ENCODE data around the gene DNAAF8.

DNAAF8 gene

GRCh38 chr16:4787627-4788482, 53.5 kb downstream of the DNAAF8 start, which contains the start of gene SEPTIN12:
SEPTIN12 (minus strand) TSS chr16:4788345; CDS start chr16:4787645, 700 bp downstream.
- TF ChIP-seq TAF1 (IDR thresholded peaks at IDR 0.05; ENCODE audit: borderline replicate concordance, insufficient read depth, low read length), result no peak
- no peak for TF ChIP-seq SIN3A (IDR thresholded peaks at IDR 0.05; ENCODE audit: borderline replicate concordance, insufficient read depth, low read length)
- no peak for TF ChIP-seq POLR2AphosphoS5 (IDR thresholded peaks at IDR 0.05; ENCODE audit: low read depth, low read length)
- TF ChIP-seq FOXP2 (optimal IDR thresholded peaks at IDR 0.05; ENCODE audit: borderline replicate concordance, extremely low read depth, extremely low read length, insufficient read depth), result no peak
- TF ChIP-seq, protein P1, sequence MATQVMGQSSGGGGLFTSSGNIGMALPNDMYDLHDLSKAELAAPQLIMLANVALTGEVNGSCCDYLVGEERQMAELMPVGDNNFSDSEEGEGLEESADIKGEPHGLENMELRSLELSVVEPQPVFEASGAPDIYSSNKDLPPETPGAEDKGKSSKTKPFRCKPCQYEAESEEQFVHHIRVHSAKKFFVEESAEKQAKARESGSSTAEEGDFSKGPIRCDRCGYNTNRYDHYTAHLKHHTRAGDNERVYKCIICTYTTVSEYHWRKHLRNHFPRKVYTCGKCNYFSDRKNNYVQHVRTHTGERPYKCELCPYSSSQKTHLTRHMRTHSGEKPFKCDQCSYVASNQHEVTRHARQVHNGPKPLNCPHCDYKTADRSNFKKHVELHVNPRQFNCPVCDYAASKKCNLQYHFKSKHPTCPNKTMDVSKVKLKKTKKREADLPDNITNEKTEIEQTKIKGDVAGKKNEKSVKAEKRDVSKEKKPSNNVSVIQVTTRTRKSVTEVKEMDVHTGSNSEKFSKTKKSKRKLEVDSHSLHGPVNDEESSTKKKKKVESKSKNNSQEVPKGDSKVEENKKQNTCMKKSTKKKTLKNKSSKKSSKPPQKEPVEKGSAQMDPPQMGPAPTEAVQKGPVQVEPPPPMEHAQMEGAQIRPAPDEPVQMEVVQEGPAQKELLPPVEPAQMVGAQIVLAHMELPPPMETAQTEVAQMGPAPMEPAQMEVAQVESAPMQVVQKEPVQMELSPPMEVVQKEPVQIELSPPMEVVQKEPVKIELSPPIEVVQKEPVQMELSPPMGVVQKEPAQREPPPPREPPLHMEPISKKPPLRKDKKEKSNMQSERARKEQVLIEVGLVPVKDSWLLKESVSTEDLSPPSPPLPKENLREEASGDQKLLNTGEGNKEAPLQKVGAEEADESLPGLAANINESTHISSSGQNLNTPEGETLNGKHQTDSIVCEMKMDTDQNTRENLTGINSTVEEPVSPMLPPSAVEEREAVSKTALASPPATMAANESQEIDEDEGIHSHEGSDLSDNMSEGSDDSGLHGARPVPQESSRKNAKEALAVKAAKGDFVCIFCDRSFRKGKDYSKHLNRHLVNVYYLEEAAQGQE (IDR thresholded peaks at IDR 0.05; ENCODE audit: insufficient read depth in 1 of 2, low read depth in 2 of 2, low read length in 2 of 2), result no peak

- TF ChIP-seq TAF1 (IDR thresholded peaks at IDR 0.05; ENCODE audit: borderline replicate concordance, insufficient read depth, low read length) (no peak), FOXP2 (optimal IDR thresholded peaks at IDR 0.05; ENCODE audit: borderline replicate concordance, extremely low read depth, extremely low read length, insufficient read depth) (no peak), POLR2AphosphoS5 (IDR thresholded peaks at IDR 0.05; ENCODE audit: low read depth, low read length) (no peak), SIN3A (IDR thresholded peaks at IDR 0.05; ENCODE audit: borderline replicate concordance, insufficient read depth, low read length) (no peak)
- TF ChIP-seq, protein P1 (IDR thresholded peaks at IDR 0.05; ENCODE audit: insufficient read depth in 1 of 2, low read depth in 2 of 2, low read length in 2 of 2), result no peak
These were observed 54.2 kb downstream of the DNAAF8 start for GRCh38 chr16:4788489-4788889.

DNA sequence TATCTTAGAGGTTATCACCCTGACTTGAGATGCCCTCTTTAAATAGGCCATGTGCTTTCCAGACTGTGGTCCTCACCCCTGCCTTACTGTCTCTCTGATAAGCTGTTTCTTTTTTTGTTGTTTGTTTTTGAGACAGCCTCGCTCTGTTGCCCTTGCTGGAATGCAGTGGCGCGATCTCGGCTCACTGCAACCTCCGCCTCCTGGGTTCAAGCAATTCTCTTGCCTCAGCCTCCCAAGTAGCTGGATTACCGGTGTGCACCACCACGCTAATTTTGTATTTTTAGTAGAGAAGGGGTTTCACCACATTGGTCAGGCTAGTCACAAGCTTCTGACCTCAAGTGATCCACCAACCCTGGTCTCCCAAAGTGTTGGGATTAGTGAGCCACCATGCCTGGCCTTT, 54.6 kb downstream of the DNAAF8 start:
- TF ChIP-seq SIN3A (IDR thresholded peaks at IDR 0.05; ENCODE audit: borderline replicate concordance, insufficient read depth, low read length) (no peak), FOXP2 (optimal IDR thresholded peaks at IDR 0.05; ENCODE audit: borderline replicate concordance, extremely low read depth, extremely low read length, insufficient read depth) (no peak), POLR2AphosphoS5 (IDR thresholded peaks at IDR 0.05; ENCODE audit: low read depth, low read length) (no peak), TAF1 (IDR thresholded peaks at IDR 0.05; ENCODE audit: borderline replicate concordance, insufficient read depth, low read length) (no peak)
- TF ChIP-seq, protein P1 (IDR thresholded peaks at IDR 0.05; ENCODE audit: insufficient read depth in 1 of 2, low read depth in 2 of 2, low read length in 2 of 2), result no peak

DNA sequence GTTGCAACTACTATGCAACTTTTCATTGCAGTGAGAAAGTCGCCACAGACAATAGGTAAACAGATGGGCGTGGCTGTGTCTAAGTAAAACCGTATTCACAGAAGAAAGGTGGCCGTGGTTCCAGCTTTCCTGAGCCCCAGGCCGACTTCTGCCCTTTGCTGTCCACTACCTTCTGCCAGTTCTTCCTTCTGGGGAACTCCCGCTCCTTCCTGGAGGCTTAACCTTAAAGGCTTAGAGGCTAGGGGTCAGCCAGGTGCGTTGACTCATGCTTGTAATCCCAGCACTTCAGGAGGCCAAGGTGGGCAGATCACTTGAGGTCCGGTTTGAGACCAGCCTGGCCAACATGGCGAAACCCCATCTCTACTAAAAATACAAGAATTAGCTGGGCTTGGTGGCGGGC, 55.9 kb downstream of the DNAAF8 start:
- TF ChIP-seq TAF1 (IDR thresholded peaks at IDR 0.05; ENCODE audit: borderline replicate concordance, insufficient read depth, low read length), result no peak
- no peak for TF ChIP-seq FOXP2 (optimal IDR thresholded peaks at IDR 0.05; ENCODE audit: borderline replicate concordance, extremely low read depth, extremely low read length, insufficient read depth)
- TF ChIP-seq, protein P1 (IDR thresholded peaks at IDR 0.05; ENCODE audit: insufficient read depth in 1 of 2, low read depth in 2 of 2, low read length in 2 of 2), result no peak
- no peak for TF ChIP-seq POLR2AphosphoS5 (IDR thresholded peaks at IDR 0.05; ENCODE audit: low read depth, low read length)
- no peak for TF ChIP-seq SIN3A (IDR thresholded peaks at IDR 0.05; ENCODE audit: borderline replicate concordance, insufficient read depth, low read length)
